T-cell (primary cell): ENCODE results near the gene BIK. TPM values are rescaled to one million over a fixed set of nuclear protein-coding genes. Genes with fewer than 3 reads are reported as not detected.
A peak's percentile ranks its signal among the peaks of the same experiment; 100 is the strongest.

Experiments
- ATAC-seq, 4 experiments: fragments of 200-7000 bp in 3 of 4; fragments of 150-1000 bp in 1 of 4; cut with Tn5 transposase; replicated peaks in 1 of 4; 1 replicate in 3 of 4; 2 replicates in 1 of 4; pipeline ENCODE4 v1.10.0; 2021; ENCODE audit warnings: moderate library complexity in 3 of 4, mild to moderate bottlenecking in 2 of 4, moderate number of reproducible peaks in 1 of 4
- CTCF ChIA-PET, 2 donors: fragments of 300-600 bp; sonication (Branson Sonifier 250); formaldehyde crosslinking; loops; one replicate each; lab custom pipeline; 2022; ENCODE audit warnings: antibody characterized with exemption in 2 of 2; lab: Charles Lee
- POLR2A ChIA-PET, 2 donors: fragments of 300-600 bp; sonication (Branson Sonifier 250); formaldehyde crosslinking; loops; one replicate each; lab custom pipeline; 2022; ENCODE audit warnings: antibody characterized with exemption in 2 of 2; lab: Charles Lee
- DNase-seq, 35 experiments: peaks; one replicate each; pipeline versions ENCODE4 v3.0.0 to v3.0.0-alpha.2; 2013 to 2023
- H3K27ac ChIP-seq: one replicate; pipeline ENCODE4 v1.5.1; 2013; ENCODE audit warnings: low read length
- H3K27me3 ChIP-seq, 2 experiments: replicated peaks in 1 of 2; 1 replicate in 1 of 2; 2 replicates in 1 of 2; pipeline versions ENCODE4 v1.6.1 to v1.7.0; 2013; ENCODE audit warnings: low read length in 1 of 2, mixed read lengths in 1 of 2; ENCODE audit not compliant: control insufficient read depth in 2 of 2, insufficient read depth in 2 of 2; ENCODE audit errors: extremely low read depth in 1 of 2
- H3K36me3 ChIP-seq, 2 donors: 1 replicate in 1 of 2; 2 replicates in 1 of 2; pipeline versions ENCODE4 v1.6.1 to v1.7.0; 2013; ENCODE audit warnings: low read length in 1 of 2; ENCODE audit not compliant: control insufficient read depth in 2 of 2, insufficient read depth in 1 of 2; ENCODE audit errors: extremely low read depth in 1 of 2
- H3K4me1 ChIP-seq, 2 experiments: 1 replicate in 1 of 2; 2 replicates in 1 of 2; pipeline versions ENCODE4 v1.6.1 to v1.7.0; 2013; ENCODE audit warnings: low read length in 2 of 2, mixed read lengths in 1 of 2; ENCODE audit not compliant: insufficient read depth in 2 of 2, control insufficient read depth in 1 of 2; ENCODE audit errors: extremely low read depth in 1 of 2
- H3K4me3 ChIP-seq, 2 donors: 1 replicate in 1 of 2; 2 replicates in 1 of 2; pipeline versions ENCODE4 v1.5.1 to v1.7.0; 2013; ENCODE audit warnings: mild to moderate bottlenecking in 2 of 2, low read length in 1 of 2, moderate library complexity in 1 of 2; ENCODE audit not compliant: control insufficient read depth in 1 of 2; ENCODE audit errors: extremely low read depth in 1 of 2
- H3K9me3 ChIP-seq: 2 replicates; pipeline ENCODE4 v1.7.0; 2013
- H3K27ac Mint-ChIP-seq, 2 donors: one replicate each; pipeline ENCODE4 v1.8.0; 2020 to 2021; ENCODE audit warnings: mild to moderate bottlenecking in 2 of 2, mixed read lengths in 2 of 2
- H3K27me3 Mint-ChIP-seq, 2 donors: one replicate each; pipeline ENCODE4 v1.8.0; 2021 to 2022; ENCODE audit warnings: mixed read lengths in 2 of 2
- H3K36me3 Mint-ChIP-seq: one replicate; pipeline ENCODE4 v1.8.0; 2021; ENCODE audit warnings: mixed read lengths
- H3K4me1 Mint-ChIP-seq, 3 donors: one replicate each; pipeline ENCODE4 v1.8.0; 2020 to 2022; ENCODE audit warnings: mixed read lengths in 3 of 3, mild to moderate bottlenecking in 1 of 3
- H3K4me3 Mint-ChIP-seq, 3 donors: one replicate each; pipeline ENCODE4 v1.8.0; 2020 to 2022; ENCODE audit warnings: mild to moderate bottlenecking in 3 of 3, mixed read lengths in 3 of 3, moderate library complexity in 3 of 3
- H3K9me3 Mint-ChIP-seq, 3 donors: one replicate each; pipeline ENCODE4 v1.8.0; 2020 to 2022; ENCODE audit warnings: mixed read lengths in 3 of 3
- WGBS: methylation state at CpG from one replicate; pipeline ENCODE4 v1.1.5; 2013; ENCODE audit warnings: missing lambda C conversion rate; ENCODE audit not compliant: insufficient coverage; 5-methylcytosine and 5-hydroxymethylcytosine counted together
- total RNA-seq, 35 experiments: library from RNA in 6 of 35; stranded (reverse) in 6 of 35; fragments of 120-200 nt in 1 of 35; gene quantifications; one replicate each; pipeline versions ENCODE4 v1.2.1 to v1.2.4 and lab custom pipeline; 2013 to 2026

Gene BIK
- total RNA-seq, 5 donors from 2014 or later (not counting 1 experiment from before 2014, with no cell fraction given), result 2.0 to 3.2 (median 2.7) TPM

GRCh38 chr22:43152357-43153071, 42.0 kb downstream of the BIK start:
- no peaks in the 10 kb centered on the region for H3K36me3 ChIP-seq
- CTCF ChIA-PET, result no interaction called here
- POLR2A ChIA-PET, result interaction anchor here in 1 of 2 donors (0.7 kb wide), 1 partner anchor 33 kb away, joined by 7 read pairs; no protein-coding TSS in a partner anchor
- no peaks in the 10 kb centered on the region for H3K27me3 Mint-ChIP-seq
- H3K27ac Mint-ChIP-seq, result peak overlapping the region; percentile 90 to 91
- 8% methylated on average over 14 of the region's 22 CpGs for WGBS
- peak overlapping the region; percentile 84 to 93 (median 90) for H3K4me3 Mint-ChIP-seq
- ATAC-seq, result peak; percentile 89 to 92 (median 90)
- no peaks in the 10 kb centered on the region for H3K27me3 ChIP-seq
- H3K4me1 ChIP-seq, result peaks cover 2 to 26% of the 10 kb centered on the region in 2 experiments
- peak; percentile 34 to 70 (median 58) for DNase-seq
- peaks cover 21 to 41% (median 24%) of the 10 kb centered on the region in 3 donors for H3K4me1 Mint-ChIP-seq
- peak overlapping the region; percentile 64 for H3K27ac ChIP-seq
- H3K9me3 ChIP-seq, result no peaks in the 10 kb centered on the region
- peak overlapping the region; percentile 64 to 86 for H3K4me3 ChIP-seq
- H3K9me3 Mint-ChIP-seq, result no peaks in the 10 kb centered on the region
- H3K36me3 Mint-ChIP-seq, result no peaks in the 10 kb centered on the region

GRCh38 chr22:43153899-43154298, 43.3 kb downstream of the BIK start:
- POLR2A ChIA-PET, result no interaction called here
- H3K4me1 Mint-ChIP-seq, result peaks cover 17 to 36% (median 27%) of the 10 kb centered on the region in 3 donors
- H3K36me3 ChIP-seq, result no peaks in the 10 kb centered on the region
- H3K4me1 ChIP-seq, result peaks cover 2 to 24% of the 10 kb centered on the region in 2 experiments
- no peak overlapping the region for H3K27ac Mint-ChIP-seq
- DNase-seq, result no peak
- H3K27ac ChIP-seq, result no peak overlapping the region
- 83% methylated on average over 3 of the region's 9 CpGs for WGBS
- CTCF ChIA-PET, result no interaction called here
- no peak for ATAC-seq
- H3K27me3 Mint-ChIP-seq, result no peaks in the 10 kb centered on the region
- H3K4me3 Mint-ChIP-seq, result no peak overlapping the region
- peaks cover 3% of the 10 kb centered on the region for H3K36me3 Mint-ChIP-seq
- H3K4me3 ChIP-seq, result no peak overlapping the region
- H3K9me3 ChIP-seq, result no peaks in the 10 kb centered on the region
- no peaks in the 10 kb centered on the region for H3K27me3 ChIP-seq
- no peaks in the 10 kb centered on the region for H3K9me3 Mint-ChIP-seq

GRCh38 chr22:43154887-43155536, 44.5 kb downstream of the BIK start:
- H3K4me1 ChIP-seq, result peaks cover 2 to 24% of the 10 kb centered on the region in 2 experiments
- ATAC-seq (no peak), DNase-seq (peak in 1 of 35 experiments; percentile 21)
- ChIA-PET CTCF (no interaction called here), POLR2A (no interaction called here)
- Mint-ChIP-seq H3K27me3 (no peaks in the 10 kb centered on the region), H3K4me1 (peaks cover 17 to 36% (median 27%) of the 10 kb centered on the region in 3 donors), H3K27ac (peak overlapping the region in 1 of 2 donors; percentile 16), H3K4me3 (no peak overlapping the region), H3K9me3 (no peaks in the 10 kb centered on the region), H3K36me3 (peaks cover 3% of the 10 kb centered on the region)
- no peaks in the 10 kb centered on the region for H3K9me3 ChIP-seq
- H3K36me3 ChIP-seq, result peaks cover 0 to 3% of the 10 kb centered on the region in 2 donors
- H3K27ac ChIP-seq, result no peak overlapping the region
- no peaks in the 10 kb centered on the region for H3K27me3 ChIP-seq
- 93% methylated on average over 20 of the region's 27 CpGs for WGBS
- no peak overlapping the region for H3K4me3 ChIP-seq

- Histone ChIP-seq H3K27me3 (no peaks in the 10 kb centered on the region), H3K27ac (no peak overlapping the region), H3K36me3 (peaks cover 0 to 7% of the 10 kb centered on the region in 2 donors), H3K9me3 (no peaks in the 10 kb centered on the region), H3K4me1 (peaks cover 2 to 20% of the 10 kb centered on the region in 2 experiments), H3K4me3 (no peak overlapping the region)
- POLR2A ChIA-PET, result no interaction called here
- peaks cover 15 to 31% (median 23%) of the 10 kb centered on the region in 3 donors for H3K4me1 Mint-ChIP-seq
- H3K27me3 Mint-ChIP-seq, result no peaks in the 10 kb centered on the region
- 71% methylated on average over 5 of the region's 5 CpGs for WGBS
- no peak overlapping the region for H3K4me3 Mint-ChIP-seq
- DNase-seq (no peak), ATAC-seq (no peak)
- no peaks in the 10 kb centered on the region for H3K9me3 Mint-ChIP-seq
- H3K36me3 Mint-ChIP-seq, result peaks cover 7% of the 10 kb centered on the region
- no peak overlapping the region for H3K27ac Mint-ChIP-seq
- CTCF ChIA-PET, result no interaction called here
Observed at GRCh38 chr22:43155789-43156188, 45.2 kb downstream of the BIK start.

DNA sequence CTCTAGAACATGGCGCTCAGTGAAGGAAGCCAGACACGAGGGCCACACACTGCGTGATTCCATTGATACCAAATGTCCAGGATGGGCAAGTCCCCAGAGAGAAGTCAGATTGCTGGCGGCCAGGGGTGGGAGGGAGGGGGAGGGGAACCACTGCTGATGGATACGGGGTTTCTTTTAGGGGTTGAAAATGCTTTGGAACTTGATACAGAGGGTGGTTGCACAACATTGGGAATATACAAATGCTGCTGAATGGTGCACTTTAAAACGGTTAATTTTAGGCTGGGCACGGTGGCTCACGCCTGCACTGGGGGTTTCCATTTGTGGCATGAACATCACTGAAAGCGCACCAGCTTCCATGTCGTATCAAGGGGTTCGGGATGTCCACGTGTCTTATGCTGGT, 45.9 kb downstream of the BIK start:
- peaks cover 0 to 7% of the 10 kb centered on the region in 2 donors for H3K36me3 ChIP-seq
- WGBS, result 88% methylated on average over 12 of the region's 12 CpGs
- no peak overlapping the region for H3K4me3 Mint-ChIP-seq
- H3K4me1 ChIP-seq, result peaks cover 2 to 15% of the 10 kb centered on the region in 2 experiments
- no peaks in the 10 kb centered on the region for H3K27me3 ChIP-seq
- peaks cover 7% of the 10 kb centered on the region for H3K36me3 Mint-ChIP-seq
- H3K4me1 Mint-ChIP-seq, result peaks cover 11 to 27% (median 20%) of the 10 kb centered on the region in 3 donors
- no peak overlapping the region for H3K27ac Mint-ChIP-seq
- no peak overlapping the region for H3K27ac ChIP-seq
- H3K9me3 Mint-ChIP-seq, result no peaks in the 10 kb centered on the region
- no peak overlapping the region for H3K4me3 ChIP-seq
- no peaks in the 10 kb centered on the region for H3K27me3 Mint-ChIP-seq
- no peaks in the 10 kb centered on the region for H3K9me3 ChIP-seq
- no peak for DNase-seq
- ATAC-seq, result no peak
- POLR2A ChIA-PET, result no interaction called here
- CTCF ChIA-PET, result no interaction called here

- H3K4me1 ChIP-seq, result peaks cover 0 to 6% of the 10 kb centered on the region in 2 experiments
- H3K27me3 Mint-ChIP-seq, result no peaks in the 10 kb centered on the region
- H3K9me3 ChIP-seq, result no peaks in the 10 kb centered on the region
- H3K27ac Mint-ChIP-seq, result no peak overlapping the region
- no peak for DNase-seq
- ChIA-PET POLR2A (no interaction called here), CTCF (no interaction called here)
- peaks cover 5 to 19% (median 13%) of the 10 kb centered on the region in 3 donors for H3K4me1 Mint-ChIP-seq
- no peak overlapping the region for H3K4me3 ChIP-seq
- peaks cover 0 to 7% of the 10 kb centered on the region in 2 donors for H3K36me3 ChIP-seq
- no peak overlapping the region for H3K4me3 Mint-ChIP-seq
- no peak for ATAC-seq
- WGBS, result 89% methylated on average over 6 of the region's 9 CpGs
- H3K27ac ChIP-seq, result no peak overlapping the region
- peaks cover 10% of the 10 kb centered on the region for H3K36me3 Mint-ChIP-seq
- no peaks in the 10 kb centered on the region for H3K27me3 ChIP-seq
- no peaks in the 10 kb centered on the region for H3K9me3 Mint-ChIP-seq
Observed at GRCh38 chr22:43157874-43158546, 47.5 kb downstream of the BIK start.
